ENCODE results near the gene TAF10. TPM values are rescaled to one million over a fixed set of nuclear protein-coding genes. Genes with fewer than 3 reads are reported as not detected.

The TAF10 gene
- total RNA-seq, 3 donors from 2014 or later (not counting 1 experiment from before 2014, with no cell fraction given) = 154 to 191 (median 158) TPM

- 100% methylated on average over 2 of the region's 2 CpGs for WGBS (ENCODE audit: insufficient coverage)
- Mint-ChIP-seq H3K9me3 (no peaks in the 10 kb centered on the region), H3K36me3 (no peaks in the 10 kb centered on the region), H3K4me3 (no peak overlapping the region), H3K4me1 (peaks cover 20 to 28% of the 10 kb centered on the region in 2 donors), H3K27ac (no peak overlapping the region), H3K27me3 (ENCODE audit: low read depth in 2 of 2) (no peaks in the 10 kb centered on the region)
- Histone ChIP-seq H3K4me3 (ENCODE audit: low read length) (no peak overlapping the region), H3K9me3 (ENCODE audit: control insufficient read depth, insufficient read depth, low read length) (no peaks in the 10 kb centered on the region), H3K27me3 (ENCODE audit: control insufficient read depth, insufficient read depth, low read length) (no peaks in the 10 kb centered on the region), H3K4me1 (ENCODE audit: control insufficient read depth, insufficient read depth, low read length) (peaks cover 48% of the 10 kb centered on the region), H3K27ac (ENCODE audit: low read length) (no peak overlapping the region), H3K36me3 (ENCODE audit: control insufficient read depth, insufficient read depth, low read length) (peaks cover 42% of the 10 kb centered on the region)
- TF ChIP-seq CTCF (IDR thresholded peaks at IDR 0.05) = no peak
- DNase-seq = no peak
- intact Hi-C loops (cut with micrococcal nuclease) = loop anchor here (10.0 kb wide), 1 partner anchor 220 kb away; the partner anchor contains the start of gene SMPD1
- ATAC-seq = no peak
These were observed 2.4 kb upstream of the TAF10 start for GRCh38 chr11:6614446-6614845.

- no peaks in the 10 kb centered on the region for H3K27me3 Mint-ChIP-seq (ENCODE audit: low read depth in 2 of 2)
- intact Hi-C loops (cut with micrococcal nuclease) = loop anchor here (10.0 kb wide), 1 partner anchor 219 kb away; the partner anchor contains the start of gene SMPD1
- no peak overlapping the region for H3K27ac Mint-ChIP-seq
- H3K4me1 Mint-ChIP-seq = peaks cover 22 to 33% of the 10 kb centered on the region in 2 donors
- Histone ChIP-seq H3K27ac (ENCODE audit: low read length) (peak overlapping the region; percentile 95), H3K4me1 (ENCODE audit: control insufficient read depth, insufficient read depth, low read length) (peaks cover 49% of the 10 kb centered on the region), H3K9me3 (ENCODE audit: control insufficient read depth, insufficient read depth, low read length) (no peaks in the 10 kb centered on the region), H3K4me3 (ENCODE audit: low read length) (no peak overlapping the region), H3K27me3 (ENCODE audit: control insufficient read depth, insufficient read depth, low read length) (no peaks in the 10 kb centered on the region), H3K36me3 (ENCODE audit: control insufficient read depth, insufficient read depth, low read length) (peaks cover 51% of the 10 kb centered on the region)
- no peak for ATAC-seq
- H3K4me3 Mint-ChIP-seq = no peak overlapping the region
- TF ChIP-seq CTCF (IDR thresholded peaks at IDR 0.05) = no peak
- H3K9me3 Mint-ChIP-seq = no peaks in the 10 kb centered on the region
- no peaks in the 10 kb centered on the region for H3K36me3 Mint-ChIP-seq
- DNase-seq = no peak
- 98% methylated on average over 3 of the region's 3 CpGs for WGBS (ENCODE audit: insufficient coverage)
These were observed 1.5 kb upstream of the TAF10 start for GRCh38 chr11:6613496-6613895.

GRCh38 chr11:6611963-6612212 is 128 bp downstream of the TAF10 start:
- H3K4me1 Mint-ChIP-seq = peaks cover 31 to 42% of the 10 kb centered on the region in 2 donors

More at GRCh38 chr11:6611963-6612212, 128 bp downstream of the TAF10 start:
- Histone ChIP-seq H3K27ac (ENCODE audit: low read length) (peak overlapping the region; percentile 95), H3K36me3 (ENCODE audit: control insufficient read depth, insufficient read depth, low read length) (peaks cover 62% of the 10 kb centered on the region), H3K9me3 (ENCODE audit: control insufficient read depth, insufficient read depth, low read length) (no peaks in the 10 kb centered on the region), H3K4me3 (ENCODE audit: low read length) (peak overlapping the region; percentile 65), H3K4me1 (ENCODE audit: control insufficient read depth, insufficient read depth, low read length) (peaks cover 49% of the 10 kb centered on the region), H3K27me3 (ENCODE audit: control insufficient read depth, insufficient read depth, low read length) (no peaks in the 10 kb centered on the region)
- TF ChIP-seq CTCF (IDR thresholded peaks at IDR 0.05) = no peak
- intact Hi-C loops (cut with micrococcal nuclease) = loop anchor here (1.0 to 10.0 kb wide), 3 partner anchors 9 to 217 kb away; partner anchors contain the start of genes ILK, MRPL17, RRP8 and SMPD1
- H3K27me3 Mint-ChIP-seq (ENCODE audit: low read depth in 2 of 2) = no peaks in the 10 kb centered on the region
- H3K27ac Mint-ChIP-seq = no peak overlapping the region
- under 1% methylated on average over 36 of the region's 36 CpGs for WGBS (ENCODE audit: insufficient coverage)
- no peaks in the 10 kb centered on the region for H3K36me3 Mint-ChIP-seq
- no peaks in the 10 kb centered on the region for H3K9me3 Mint-ChIP-seq
- peak in 1 of 3 donors; percentile 17 for ATAC-seq
- no peak for DNase-seq
- H3K4me3 Mint-ChIP-seq = peak overlapping the region; percentile 84
